IMR-90 (cell line): ENCODE results near the gene PMS2. TPM values are rescaled to one million over a fixed set of nuclear protein-coding genes. Genes with fewer than 3 reads are reported as not detected.

ENCODE experiments used
- ATAC-seq: fragments of 200-7000 bp; cut with Tn5 transposase; 2 replicates; pipeline ENCODE4 v1.9.1; 2020; ENCODE audit warnings: low read depth, mild to moderate bottlenecking, moderate library complexity
- BruUV-seq: library from RNA; stranded (reverse); fragments of 400-500 nt; replicated peaks from 2 replicates; lab custom pipeline; 2021; lab: Mats Ljungman, UMichigan
- CTCF ChIA-PET: fragments of 300-600 bp; formaldehyde crosslinking; extraction: SDS; loops from one replicate; lab custom pipeline; 2021; ENCODE audit warnings: antibody characterized with exemption; lab: Yijun Ruan, JAX
- POLR2A ChIA-PET: fragments of 300-600 bp; sonication (Branson Sonifier 250); formaldehyde crosslinking; loops from one replicate; lab custom pipeline; 2022; ENCODE audit warnings: antibody characterized with exemption; ENCODE audit not compliant: unreplicated experiment; lab: Charles Lee
- DNase-seq: peaks from one replicate; pipeline ENCODE4 v3.0.0; 2013
- H2AFZ ChIP-seq: replicated peaks from 2 replicates; pipeline ENCODE3; 2013; ENCODE audit warnings: low read length, mild to moderate bottlenecking; ENCODE audit not compliant: poor library complexity
- H2AK5ac ChIP-seq: 2 replicates; pipeline ENCODE4 v1.6.1; 2013; ENCODE audit warnings: low read depth, low read length, inconsistent platforms
- H2AK9ac ChIP-seq: replicated peaks from 2 replicates; pipeline ENCODE3; 2013; ENCODE audit warnings: mild to moderate bottlenecking, low read depth, low read length, moderate library complexity; ENCODE audit not compliant: poor library complexity
- H2BK120ac ChIP-seq: 2 replicates; pipeline ENCODE4 v1.6.1; 2013; ENCODE audit warnings: low read depth, low read length, inconsistent platforms
- H2BK15ac ChIP-seq: 3 replicates; pipeline ENCODE4 v1.6.1; 2013; ENCODE audit warnings: low read depth, low read length, inconsistent platforms
- H2BK20ac ChIP-seq: 2 replicates; pipeline ENCODE4 v1.6.1; 2013; ENCODE audit warnings: low read depth, mild to moderate bottlenecking, inconsistent platforms, low read length, moderate library complexity
- H2BK5ac ChIP-seq: 2 replicates; pipeline ENCODE4 v1.6.1; 2013; ENCODE audit warnings: mild to moderate bottlenecking, low read depth, low read length, inconsistent platforms; ENCODE audit not compliant: poor library complexity, severe bottlenecking
- H3K14ac ChIP-seq: replicated peaks from 2 replicates; pipeline ENCODE4 v1.6.1; 2013; ENCODE audit warnings: low read depth, low read length, inconsistent platforms
- H3K18ac ChIP-seq: 2 replicates; pipeline ENCODE4 v1.6.1; 2013; ENCODE audit warnings: low read depth, low read length, control low read depth
- H3K23ac ChIP-seq: 2 replicates; pipeline ENCODE4 v1.6.1; 2013; ENCODE audit warnings: low read depth, low read length, inconsistent platforms
- H3K27ac ChIP-seq: 2 replicates; pipeline ENCODE4 v1.5.1; 2013; ENCODE audit warnings: mild to moderate bottlenecking, control low read depth, low read length; ENCODE audit not compliant: insufficient read depth
- H3K27me3 ChIP-seq: 2 replicates; pipeline ENCODE4 v1.6.1; 2013; ENCODE audit warnings: low read length; ENCODE audit not compliant: control insufficient read depth, insufficient read depth
- H3K36me3 ChIP-seq: 2 replicates; pipeline ENCODE4 v1.6.1; 2013; ENCODE audit warnings: low read length, mixed read lengths; ENCODE audit not compliant: control insufficient read depth, insufficient read depth
- H3K4ac ChIP-seq: 2 replicates; pipeline ENCODE4 v1.6.1; 2013; ENCODE audit warnings: low read depth, low read length, inconsistent platforms
- H3K4me1 ChIP-seq: 2 replicates; pipeline ENCODE4 v1.6.1; 2013; ENCODE audit warnings: low read length, mixed read lengths; ENCODE audit not compliant: control insufficient read depth, insufficient read depth
- H3K4me2 ChIP-seq: 2 replicates; pipeline ENCODE4 v1.6.1; 2013; ENCODE audit warnings: low read depth, mild to moderate bottlenecking, control low read depth, low read length, moderate library complexity
- H3K4me3 ChIP-seq: 2 replicates; pipeline ENCODE4 v1.5.1; 2013; ENCODE audit warnings: low read depth, mild to moderate bottlenecking, control low read depth, low read length, moderate library complexity; ENCODE audit not compliant: insufficient read depth
- H3K56ac ChIP-seq: 2 replicates; pipeline ENCODE4 v1.6.1; 2013; ENCODE audit warnings: low read length, inconsistent platforms; ENCODE audit not compliant: insufficient read depth; ENCODE audit errors: extremely low read depth
- H3K79me1 ChIP-seq, 2 experiments: 2 replicates each; pipeline ENCODE4 v1.6.1; 2013; ENCODE audit warnings: low read length in 2 of 2, inconsistent platforms in 1 of 2, low read depth in 1 of 2
- H3K9ac ChIP-seq: 2 replicates; pipeline ENCODE4 v1.6.1; 2013; ENCODE audit warnings: low read depth, low read length, control low read depth
- H3K9me1 ChIP-seq: 2 replicates; pipeline ENCODE4 v1.6.1; 2013; ENCODE audit warnings: low read length, inconsistent platforms; ENCODE audit not compliant: insufficient read depth
- H3K9me3 ChIP-seq: 2 replicates; pipeline ENCODE4 v1.6.1; 2013; ENCODE audit warnings: low read length; ENCODE audit not compliant: control insufficient read depth, insufficient read depth
- H4K20me1 ChIP-seq: 2 replicates; pipeline ENCODE4 v1.6.1; 2013; ENCODE audit warnings: low read length, inconsistent platforms; ENCODE audit not compliant: insufficient read depth
- H4K5ac ChIP-seq: 2 replicates; pipeline ENCODE4 v1.6.1; 2013; ENCODE audit warnings: mild to moderate bottlenecking, low read depth, low read length, control low read depth
- H4K8ac ChIP-seq, 2 experiments: 2 replicates each; pipeline ENCODE4 v1.6.1; 2013; ENCODE audit warnings: low read depth in 2 of 2, low read length in 2 of 2, control low read depth in 1 of 2, inconsistent platforms in 1 of 2
- H4K91ac ChIP-seq: 2 replicates; pipeline ENCODE4 v1.6.1; 2013; ENCODE audit warnings: low read depth, low read length, inconsistent platforms; ENCODE audit not compliant: insufficient read depth
- BHLHE40 ChIP-seq: fragments of 150-350 bp; IDR thresholded peaks from 2 replicates; pipeline ENCODE4 v1.6.1; 2016; ENCODE audit warnings: mild to moderate bottlenecking, low read depth, low read length
- CEBPB ChIP-seq: IDR thresholded peaks from 2 replicates; pipeline ENCODE4 v1.6.1; 2012; ENCODE audit warnings: low read depth, low read length, improper control_type of control experiment
- CHD1 ChIP-seq: IDR thresholded peaks from 2 replicates; pipeline ENCODE4 v1.6.1; 2012; ENCODE audit warnings: low read depth, low read length, improper control_type of control experiment
- CTCF ChIP-seq: conservative IDR thresholded peaks from 2 replicates; pipeline ENCODE4 v1.5.1; 2012; ENCODE audit warnings: mild to moderate bottlenecking, low read depth, low read length, improper control_type of control experiment
- ELK1 ChIP-seq: fragments of 150-350 bp; IDR thresholded peaks from 2 replicates; pipeline ENCODE4 v1.6.1; 2016; ENCODE audit warnings: low read depth, mild to moderate bottlenecking, low read length, moderate library complexity, borderline replicate concordance
- FOS ChIP-seq: fragments of 150-350 bp; IDR thresholded peaks from 2 replicates; pipeline ENCODE4 v1.6.1; 2016; ENCODE audit warnings: low read depth, low read length
- MAFK ChIP-seq: IDR thresholded peaks from 2 replicates; pipeline ENCODE4 v1.6.1; 2012; ENCODE audit warnings: low read depth, low read length, improper control_type of control experiment
- MAZ ChIP-seq: IDR thresholded peaks from 2 replicates; pipeline ENCODE4 v1.6.1; 2012; ENCODE audit warnings: low read depth, mild to moderate bottlenecking, low read length, improper control_type of control experiment, moderate library complexity, borderline replicate concordance
- MXI1 ChIP-seq: IDR thresholded peaks from 2 replicates; pipeline ENCODE4 v1.6.1; 2012; ENCODE audit warnings: low read depth, mild to moderate bottlenecking, low read length, moderate library complexity, borderline replicate concordance
- NFE2L2 ChIP-seq: fragments of 150-350 bp; IDR thresholded peaks from 2 replicates; pipeline ENCODE4 v1.6.1; 2016; ENCODE audit warnings: low read depth, mild to moderate bottlenecking, low read length
- POLR2A ChIP-seq: IDR thresholded peaks from 2 replicates; pipeline ENCODE4 v1.6.1; 2012; ENCODE audit warnings: mild to moderate bottlenecking, low read depth, low read length
- RAD21 ChIP-seq: IDR thresholded peaks from 2 replicates; pipeline ENCODE4 v1.6.1; 2012; ENCODE audit warnings: low read length, improper control_type of control experiment
- RCOR1 ChIP-seq: IDR thresholded peaks from 2 replicates; pipeline ENCODE4 v1.6.1; 2012; ENCODE audit warnings: mild to moderate bottlenecking, low read length, improper control_type of control experiment; ENCODE audit not compliant: insufficient replicate concordance
- RFX5 ChIP-seq: IDR thresholded peaks from 2 replicates; pipeline ENCODE4 v1.8.0; 2012; ENCODE audit warnings: low read depth, mild to moderate bottlenecking, low read length, moderate library complexity
- SMC3 ChIP-seq: fragments of 150-350 bp; IDR thresholded peaks from 2 replicates; pipeline ENCODE4 v1.6.1; 2016; ENCODE audit warnings: low read depth, mild to moderate bottlenecking, antibody characterized with exemption, low read length, moderate library complexity
- USF2 ChIP-seq: fragments of 150-350 bp; IDR thresholded peaks from 2 replicates; pipeline ENCODE4 v1.6.1; 2017; ENCODE audit warnings: mild to moderate bottlenecking, antibody characterized with exemption, low read length, low read depth
- WGBS, 2 experiments: methylation state at CpG; one replicate each; pipeline versions ENCODE4 v1.1.5 to v1.1.7; 2013; ENCODE audit warnings: missing lambda C conversion rate in 2 of 2; ENCODE audit not compliant: insufficient read length in 1 of 2; ENCODE audit errors: extremely low coverage in 2 of 2; 5-methylcytosine and 5-hydroxymethylcytosine counted together
- dilution Hi-C: fragments of 300-500 bp; cut with HindIII; formaldehyde crosslinking; loops from one replicate; pipeline ENCODE4 v1.14.3; 2018; ENCODE audit warnings: low sequenced_read_pairs; ENCODE audit not compliant: unreplicated experiment
- in situ Hi-C: fragments of 300-500 bp; cut with MboI; formaldehyde crosslinking; loops from 3 replicates; pipeline ENCODE4 v1.14.3; 2019; ENCODE audit warnings: low sequenced_read_pairs, inconsistent platforms, mixed read lengths
- intact Hi-C: fragments of 100-400 bp; cut with micrococcal nuclease; formaldehyde crosslinking; loops from 2 replicates; pipeline ENCODE4 v1.10.0; 2022
- polyA plus RNA-seq, 3 experiments: library from polyadenylated mRNA; depleted of rRNA; stranded (reverse); fragments of >200 nt; gene quantifications; 2 replicates each; pipeline ENCODE4 v1.2.3, GENCODE V29; 2012; ENCODE audit warnings: low replicate concordance in 1 of 3
- total RNA-seq: library from RNA; depleted of rRNA; stranded (reverse); fragments of >200 nt; gene quantifications from 2 replicates; pipeline ENCODE4 v1.2.3, GENCODE V29; 2012

Gene PMS2
- total and polyA plus RNA-seq, 2 of the 4 experiments (the other 2 are of a cell fraction): 6.8 to 14.3 TPM

- no peak overlapping the region for H4K91ac ChIP-seq
- no peaks in the 10 kb centered on the region for H3K4me1 ChIP-seq
- H3K9me3 ChIP-seq: no peaks in the 10 kb centered on the region
- WGBS, 2 experiments: 94% methylated on average over 3 of the region's 7 CpGs; no CpG with 5 or more reads in 1 of the 2 experiments
- H3K79me1 ChIP-seq: peaks cover 19 to 31% of the 10 kb centered on the region in 2 experiments
- H3K4me3 ChIP-seq: no peak overlapping the region
- H2AFZ ChIP-seq: no peak overlapping the region
- H3K56ac ChIP-seq: no peak overlapping the region
- H4K8ac ChIP-seq: no peak overlapping the region
- no peaks in the 10 kb centered on the region for H3K27me3 ChIP-seq
- no peak overlapping the region for H3K14ac ChIP-seq
- in situ Hi-C loops (no loop called here), intact Hi-C loops (no loop called here), dilution Hi-C loops (no loop called here)
- no TSS peak for BruUV-seq
- H3K9me1 ChIP-seq: no peaks in the 10 kb centered on the region; the same call in 1 of the 2 replicates
- ChIA-PET CTCF (interaction anchor here (1.4 kb wide), 1 partner anchor 9 kb away, joined by 5 read pairs; no protein-coding TSS in a partner anchor), POLR2A (no interaction called here)
- no peak overlapping the region for H3K27ac ChIP-seq
- H4K20me1 ChIP-seq: no peaks in the 10 kb centered on the region; the same call in 1 of the 2 replicates
- H2AK5ac ChIP-seq: no peak overlapping the region
- no peak overlapping the region for H3K23ac ChIP-seq
- H2AK9ac ChIP-seq: no peak overlapping the region
- no peak for DNase-seq
- H2BK20ac ChIP-seq: no peak overlapping the region
- ATAC-seq: no peak
- TF ChIP-seq CEBPB (no peak), RAD21 (no peak), FOS (no peak), POLR2A (no peak), CTCF (no peak), CHD1 (no peak), MAFK (no peak), RFX5 (no peak), BHLHE40 (no peak), SMC3 (no peak), NFE2L2 (no peak), MAZ (no peak), RCOR1 (no peak), ELK1 (no peak), USF2 (no peak), MXI1 (no peak)
- H2BK5ac ChIP-seq: no peak overlapping the region
- H3K36me3 ChIP-seq: peaks cover 45% of the 10 kb centered on the region
- no peak overlapping the region for H2BK15ac ChIP-seq
- no peak overlapping the region for H3K9ac ChIP-seq
- H3K4ac ChIP-seq: no peak overlapping the region
- H4K5ac ChIP-seq: no peak overlapping the region
- H3K18ac ChIP-seq: no peak overlapping the region
- H2BK120ac ChIP-seq: no peak overlapping the region
- no peak overlapping the region for H3K4me2 ChIP-seq
Observed at GRCh38 chr7:6032641-6033040, 23.8 kb upstream of the PMS2 start.
